ENCODE results near the gene ARHGAP21. TPM values are rescaled to one million over a fixed set of nuclear protein-coding genes. Genes with fewer than 3 reads are reported as not detected.

ARHGAP21 gene
- total and polyA plus RNA-seq, 9 of the 15 experiments (the other 6 are each of a cell fraction or from before 2014, with no cell fraction given) = 13.6 to 145 (median 60.8) TPM

DNA sequence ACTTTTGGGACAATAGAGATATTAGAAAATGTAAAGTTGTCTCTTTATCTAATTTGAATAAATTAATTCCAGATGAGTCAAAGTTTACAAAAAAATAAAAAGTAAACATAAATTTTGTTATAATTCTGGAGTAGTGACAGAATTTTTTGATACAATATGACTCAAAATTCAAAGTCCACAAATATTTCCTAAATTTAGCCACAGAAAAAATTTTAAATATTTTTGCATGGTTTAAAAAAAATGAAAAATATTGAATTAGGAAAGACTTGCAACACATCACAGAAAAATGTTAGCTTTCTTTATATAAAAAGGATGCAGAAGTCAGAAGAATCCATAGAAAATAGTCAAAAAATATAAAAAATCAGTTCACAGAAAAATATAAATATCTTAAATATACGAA, 117.7 kb downstream of the ARHGAP21 start (continued):
- TF ChIP-seq, protein P1, sequence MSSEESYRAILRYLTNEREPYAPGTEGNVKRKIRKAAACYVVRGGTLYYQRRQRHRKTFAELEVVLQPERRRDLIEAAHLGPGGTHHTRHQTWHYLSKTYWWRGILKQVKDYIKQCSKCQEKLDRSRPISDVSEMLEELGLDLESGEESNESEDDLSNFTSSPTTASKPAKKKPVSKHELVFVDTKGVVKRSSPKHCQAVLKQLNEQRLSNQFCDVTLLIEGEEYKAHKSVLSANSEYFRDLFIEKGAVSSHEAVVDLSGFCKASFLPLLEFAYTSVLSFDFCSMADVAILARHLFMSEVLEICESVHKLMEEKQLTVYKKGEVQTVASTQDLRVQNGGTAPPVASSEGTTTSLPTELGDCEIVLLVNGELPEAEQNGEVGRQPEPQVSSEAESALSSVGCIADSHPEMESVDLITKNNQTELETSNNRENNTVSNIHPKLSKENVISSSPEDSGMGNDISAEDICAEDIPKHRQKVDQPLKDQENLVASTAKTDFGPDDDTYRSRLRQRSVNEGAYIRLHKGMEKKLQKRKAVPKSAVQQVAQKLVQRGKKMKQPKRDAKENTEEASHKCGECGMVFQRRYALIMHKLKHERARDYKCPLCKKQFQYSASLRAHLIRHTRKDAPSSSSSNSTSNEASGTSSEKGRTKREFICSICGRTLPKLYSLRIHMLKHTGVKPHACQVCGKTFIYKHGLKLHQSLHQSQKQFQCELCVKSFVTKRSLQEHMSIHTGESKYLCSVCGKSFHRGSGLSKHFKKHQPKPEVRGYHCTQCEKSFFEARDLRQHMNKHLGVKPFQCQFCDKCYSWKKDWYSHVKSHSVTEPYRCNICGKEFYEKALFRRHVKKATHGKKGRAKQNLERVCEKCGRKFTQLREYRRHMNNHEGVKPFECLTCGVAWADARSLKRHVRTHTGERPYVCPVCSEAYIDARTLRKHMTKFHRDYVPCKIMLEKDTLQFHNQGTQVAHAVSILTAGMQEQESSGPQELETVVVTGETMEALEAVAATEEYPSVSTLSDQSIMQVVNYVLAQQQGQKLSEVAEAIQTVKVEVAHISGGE (CRISPR knock-in tag; IDR thresholded peaks at IDR 0.05) = no peak

DNA sequence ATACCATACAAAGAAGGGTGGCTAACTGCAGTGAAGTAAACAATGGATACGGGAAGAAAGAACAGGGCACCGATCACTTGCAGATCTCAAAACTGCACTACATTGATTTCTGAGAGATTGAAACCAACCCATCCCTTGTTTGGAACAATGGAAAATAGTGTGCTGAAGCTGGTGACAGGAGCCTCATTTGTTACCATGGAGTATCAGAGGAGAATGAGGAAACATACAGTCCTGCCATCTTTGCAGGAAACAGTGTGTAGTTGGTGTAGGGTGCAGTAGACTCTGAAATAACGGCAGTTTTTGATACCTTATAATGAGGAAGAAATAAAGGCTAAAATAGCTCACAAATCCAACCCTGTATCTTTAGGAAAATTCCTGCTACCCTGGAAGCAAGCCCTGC, 118.5 kb downstream of the ARHGAP21 start:
- whole genome bisulfite sequencing (ENCODE audit: insufficient coverage, low coverage, missing lambda C conversion rate) = 93% methylated on average over 3 of the region's 3 CpGs
- no peak overlapping the region for H3K4me3 ChIP-seq
- no peaks in the 10 kb centered on the region for H3K4me1 ChIP-seq (replicated peaks in 1 of 2; ENCODE audit: control insufficient read depth in 2 of 2, insufficient read depth in 2 of 2, low read length in 2 of 2)
- ATAC-seq = no peak
- no peak overlapping the region; a peak in 1 of 4 replicates for H3K9ac ChIP-seq (ENCODE audit: insufficient read depth in 1 of 2, low read depth in 2 of 2, low read length in 2 of 2)
- no peak overlapping the region for H3K27ac ChIP-seq (ENCODE audit: extremely low read depth, low read depth, low read length)
- BruUV-seq (replicated peaks) = no TSS peak
- CTCF ChIA-PET (ENCODE audit: low intra/inter-chr PET ratio) = no interaction called here
- H3K27me3 ChIP-seq (ENCODE audit: control insufficient read depth in 2 of 2, insufficient read depth in 2 of 2, low read length in 2 of 2) = no peaks in the 10 kb centered on the region
- H3K36me3 ChIP-seq (ENCODE audit: control insufficient read depth, insufficient read depth, low read length) = peaks cover 51% of the 10 kb centered on the region
- POLR2A ChIA-PET = no interaction called here
- in situ Hi-C loops (cut with MboI) = no loop called here
- H2AFZ ChIP-seq (ENCODE audit: low read depth, low read length) = no peak overlapping the region
- H3K9me3 ChIP-seq (replicated peaks; ENCODE audit: control insufficient read depth, insufficient read depth, low read depth, low read length) = no peaks in the 10 kb centered on the region
- no peaks in the 10 kb centered on the region for H4K20me1 ChIP-seq (replicated peaks; ENCODE audit: control insufficient read depth, insufficient read depth, low read length)
- FAIRE-seq = no peak
- H3K79me2 ChIP-seq (ENCODE audit: control insufficient read depth, insufficient read depth, low read length) = no peaks in the 10 kb centered on the region
- intact Hi-C loops (cut with micrococcal nuclease) = no loop called here
- no peaks in the 10 kb centered on the region for H3K9me1 ChIP-seq (ENCODE audit: control insufficient read depth, insufficient read depth, low read length)
- no peak overlapping the region for H3K4me2 ChIP-seq (ENCODE audit: insufficient read depth, low read length)
- DNase-seq (ENCODE audit: extremely low read depth in 1 of 4, low spot score in 3 of 4) = no peak
- TF ChIP-seq, protein P2, sequence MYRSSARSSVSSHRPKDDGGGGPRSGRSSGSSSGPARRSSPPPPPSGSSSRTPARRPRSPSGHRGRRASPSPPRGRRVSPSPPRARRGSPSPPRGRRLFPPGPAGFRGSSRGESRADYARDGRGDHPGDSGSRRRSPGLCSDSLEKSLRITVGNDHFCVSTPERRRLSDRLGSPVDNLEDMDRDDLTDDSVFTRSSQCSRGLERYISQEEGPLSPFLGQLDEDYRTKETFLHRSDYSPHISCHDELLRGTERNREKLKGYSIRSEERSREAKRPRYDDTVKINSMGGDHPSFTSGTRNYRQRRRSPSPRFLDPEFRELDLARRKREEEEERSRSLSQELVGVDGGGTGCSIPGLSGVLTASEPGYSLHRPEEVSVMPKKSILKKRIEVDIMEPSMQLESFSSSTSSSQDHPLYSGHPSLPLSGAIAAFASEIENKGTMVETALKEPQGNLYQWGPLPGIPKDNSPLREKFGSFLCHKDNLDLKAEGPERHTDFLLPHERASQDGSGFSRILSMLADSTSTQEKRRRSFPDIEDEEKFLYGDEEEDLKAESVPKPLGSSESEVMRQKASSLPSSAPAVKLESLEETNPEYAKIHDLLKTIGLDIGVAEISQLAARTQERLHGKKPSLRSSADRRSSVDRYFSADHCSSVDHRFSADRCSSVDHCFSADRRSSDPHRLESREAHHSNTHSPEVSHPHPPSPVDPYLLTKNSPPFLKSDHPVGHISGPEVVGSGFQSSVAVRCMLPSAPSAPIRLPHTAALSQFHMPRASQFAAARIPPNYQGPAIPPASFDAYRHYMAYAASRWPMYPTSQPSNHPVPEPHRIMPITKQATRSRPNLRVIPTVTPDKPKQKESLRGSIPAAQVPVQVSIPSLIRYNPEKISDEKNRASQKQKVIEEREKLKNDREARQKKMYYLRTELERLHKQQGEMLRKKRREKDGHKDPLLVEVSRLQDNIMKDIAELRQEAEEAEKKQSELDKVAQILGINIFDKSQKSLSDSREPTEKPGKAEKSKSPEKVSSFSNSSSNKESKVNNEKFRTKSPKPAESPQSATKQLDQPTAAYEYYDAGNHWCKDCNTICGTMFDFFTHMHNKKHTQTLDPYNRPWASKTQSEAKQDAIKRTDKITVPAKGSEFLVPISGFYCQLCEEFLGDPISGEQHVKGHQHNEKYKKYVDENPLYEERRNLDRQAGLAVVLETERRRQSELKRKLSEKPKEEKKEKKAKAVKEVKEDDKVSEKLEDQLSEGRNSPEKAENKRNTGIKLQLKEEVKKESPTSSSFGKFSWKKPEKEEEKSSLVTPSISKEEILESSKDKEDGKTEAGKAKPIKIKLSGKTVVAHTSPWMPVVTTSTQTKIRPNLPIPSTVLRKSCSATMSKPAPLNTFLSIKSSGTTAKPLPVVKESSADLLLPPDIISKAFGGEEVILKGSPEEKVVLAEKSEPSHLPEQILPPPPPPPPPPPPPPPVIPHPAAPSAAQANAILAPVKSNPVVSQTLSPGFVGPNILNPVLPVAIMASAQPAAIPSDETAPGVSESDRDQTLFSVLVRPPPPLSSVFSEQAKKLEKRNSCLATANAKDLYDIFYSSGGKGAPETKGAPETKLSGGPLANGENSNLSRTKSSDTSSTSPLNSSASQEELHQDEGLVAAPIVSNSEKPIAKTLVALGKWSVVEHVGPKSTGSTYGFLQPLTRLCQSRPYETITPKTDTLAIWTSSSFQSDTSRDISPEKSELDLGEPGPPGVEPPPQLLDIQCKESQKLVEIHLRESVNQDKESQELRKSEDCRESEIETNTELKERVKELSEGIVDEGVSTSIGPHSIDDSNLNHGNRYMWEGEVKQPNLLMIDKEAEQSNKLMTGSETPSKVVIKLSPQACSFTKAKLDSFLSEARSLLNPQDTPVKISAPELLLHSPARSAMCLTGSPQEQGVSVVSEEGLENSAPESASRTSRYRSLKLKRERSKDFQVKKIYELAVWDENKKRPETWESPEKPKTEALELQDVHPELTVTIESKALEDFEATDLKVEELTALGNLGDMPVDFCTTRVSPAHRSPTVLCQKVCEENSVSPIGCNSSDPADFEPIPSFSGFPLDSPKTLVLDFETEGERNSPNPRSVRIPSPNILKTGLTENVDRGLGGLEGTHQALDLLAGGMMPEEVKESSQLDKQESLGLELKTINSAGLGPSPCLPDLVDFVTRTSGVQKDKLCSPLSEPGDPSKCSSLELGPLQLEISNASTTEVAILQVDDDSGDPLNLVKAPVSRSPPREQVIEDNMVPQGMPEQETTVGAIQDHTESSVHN (IDR thresholded peaks at IDR 0.05; ENCODE audit: borderline replicate concordance in 1 of 2, low read depth in 1 of 2) = no peak
- TF ChIP-seq SRSF9 (IDR thresholded peaks at IDR 0.05; ENCODE audit: borderline replicate concordance, low read depth, low read length) (no peak), SNRNP70 (optimal IDR thresholded peaks at IDR 0.05; ENCODE audit: low read depth, low read length) (no peak), XRCC4 (IDR thresholded peaks at IDR 0.05; ENCODE audit: extremely low read depth, insufficient read depth, insufficient read length) (no peak)
- TF ChIP-seq, protein P3, sequence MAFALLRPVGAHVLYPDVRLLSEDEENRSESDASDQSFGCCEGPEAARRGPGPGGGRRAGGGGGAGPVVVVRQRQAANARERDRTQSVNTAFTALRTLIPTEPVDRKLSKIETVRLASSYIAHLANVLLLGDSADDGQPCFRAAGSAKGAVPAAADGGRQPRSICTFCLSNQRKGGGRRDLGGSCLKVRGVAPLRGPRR (CRISPR knock-in tag; IDR thresholded peaks at IDR 0.05) = no peak
